K562 (cell line): ENCODE measurements around the gene EPHX1. TPM values are rescaled to one million over a fixed set of nuclear protein-coding genes. Genes with fewer than 3 reads are reported as not detected.

ENCODE experiments used
- ATAC-seq: fragments of 200-7000 bp; cut with Tn5 transposase; 3 replicates; pipeline ENCODE4 v1.9.1; 2020; ENCODE audit warnings: moderate library complexity
- BruUV-seq: library from RNA; stranded (reverse); fragments of 400-500 nt; replicated peaks from 2 replicates; lab custom pipeline; 2021; lab: Mats Ljungman, UMichigan
- CTCF ChIA-PET: fragments of 300-600 bp; formaldehyde crosslinking; extraction: SDS; loops from one replicate; lab custom pipeline; 2021; ENCODE audit warnings: low intra/inter-chr PET ratio; lab: Yijun Ruan, JAX
- POLR2A ChIA-PET: fragments of 300-600, 350-650 bp; sonication (Branson Sonifier 250); formaldehyde crosslinking; extraction: SDS; loops from one replicate; lab custom pipeline; 2021; ENCODE audit warnings: antibody characterized with exemption, inconsistent platforms; lab: Yijun Ruan, JAX
- DNase-seq, 4 experiments: peaks; one replicate each; pipeline versions ENCODE4 v3.0.0 to v3.0.0-alpha.2; 2011 to 2018; ENCODE audit warnings: low spot score in 3 of 4, mixed read lengths in 3 of 4; ENCODE audit errors: extremely low read depth in 1 of 4
- FAIRE-seq: peaks from 2 replicates; lab custom pipeline; 2011; peaks lifted over from hg19 to GRCh38; lab: Jason Lieb, UNC
- H2AFZ ChIP-seq: 2 replicates; pipeline ENCODE4 v1.6.0; 2011; ENCODE audit warnings: low read depth, low read length, control low read depth, inconsistent platforms
- H3K27ac ChIP-seq: fragments of 200-600 bp; 3 replicates; pipeline ENCODE4 v1.8.0; 2011; ENCODE audit warnings: low read depth, mild to moderate bottlenecking, control low read depth, inconsistent platforms, low read length, moderate library complexity, mixed read lengths; ENCODE audit errors: extremely low read depth
- H3K27me3 ChIP-seq, 2 experiments: fragments of 300-600 bp in 1 of 2; 2 replicates in 1 of 2; 3 replicates in 1 of 2; pipeline versions ENCODE4 v1.6.0 to v1.8.0; 2011; ENCODE audit warnings: inconsistent platforms in 2 of 2, low read length in 2 of 2, mild to moderate bottlenecking in 1 of 2, mixed read lengths in 1 of 2, moderate library complexity in 1 of 2; ENCODE audit not compliant: control insufficient read depth in 2 of 2, insufficient read depth in 2 of 2
- H3K36me3 ChIP-seq: fragments of 300-600 bp; 3 replicates; pipeline ENCODE4 v1.8.0; 2011; ENCODE audit warnings: mild to moderate bottlenecking, low read length, inconsistent platforms; ENCODE audit not compliant: control insufficient read depth, insufficient read depth
- H3K4me1 ChIP-seq, 2 experiments: fragments of 200-600 bp in 1 of 2; replicated peaks in 1 of 2; 2 replicates in 1 of 2; 3 replicates in 1 of 2; pipeline versions ENCODE4 v1.5.1 to v1.8.0; 2011; ENCODE audit warnings: inconsistent platforms in 2 of 2, low read length in 2 of 2, mild to moderate bottlenecking in 1 of 2, mixed read lengths in 1 of 2, moderate library complexity in 1 of 2; ENCODE audit not compliant: control insufficient read depth in 2 of 2, insufficient read depth in 2 of 2
- H3K4me2 ChIP-seq: 2 replicates; pipeline ENCODE4 v1.6.1; 2011; ENCODE audit warnings: low read length, control low read depth, inconsistent platforms, mixed read lengths; ENCODE audit not compliant: insufficient read depth
- H3K4me3 ChIP-seq: fragments of 200-600 bp; sonication (generic), shearing (Covaris generic); 2 replicates; pipeline ENCODE4 v1.5.1; 2016; ENCODE audit warnings: control low read depth, inconsistent platforms
- H3K79me2 ChIP-seq: fragments of 200-600 bp; 3 replicates; pipeline ENCODE4 v1.8.0; 2011; ENCODE audit warnings: low read length, inconsistent platforms; ENCODE audit not compliant: control insufficient read depth, insufficient read depth
- H3K9ac ChIP-seq, 2 experiments: 2 replicates each; pipeline versions ENCODE4 v1.6.0 to v1.6.1; 2011; ENCODE audit warnings: low read depth in 2 of 2, low read length in 2 of 2, control low read depth in 1 of 2, inconsistent platforms in 1 of 2, mild to moderate bottlenecking in 1 of 2, mixed read lengths in 1 of 2; ENCODE audit not compliant: insufficient read depth in 1 of 2
- H3K9me1 ChIP-seq: one replicate; pipeline ENCODE4 v1.6.0; 2011; ENCODE audit warnings: inconsistent platforms, mild to moderate bottlenecking, low read length, moderate library complexity; ENCODE audit not compliant: control insufficient read depth, insufficient read depth
- H3K9me3 ChIP-seq: replicated peaks from 2 replicates; pipeline ENCODE4 v1.5.1; 2011; ENCODE audit warnings: low read depth, low read length, inconsistent platforms; ENCODE audit not compliant: control insufficient read depth, insufficient read depth
- H4K20me1 ChIP-seq: replicated peaks from 2 replicates; pipeline ENCODE4 v1.6.1; 2011; ENCODE audit warnings: low read length, inconsistent platforms, mixed read lengths; ENCODE audit not compliant: control insufficient read depth, insufficient read depth
- HCFC1 ChIP-seq: IDR thresholded peaks from 2 replicates; pipeline ENCODE4 v1.6.1; 2012; ENCODE audit warnings: low read depth, low read length, improper control_type of control experiment
- JUN ChIP-seq, 2 experiments: sonication (generic) in 1 of 2; formaldehyde crosslinking in 1 of 2; IDR thresholded peaks; 2 replicates each; pipeline versions ENCODE4 v1.6.1 to v1.8.0; 2012 to 2022; ENCODE audit warnings: borderline replicate concordance in 2 of 2, mild to moderate bottlenecking in 2 of 2, improper control_type of control experiment in 1 of 2, low read depth in 1 of 2, low read length in 1 of 2, missing genetic modification reagents in 1 of 2
- MIER1 ChIP-seq: fragments of 450-650 bp; IDR thresholded peaks from 2 replicates; pipeline ENCODE4 v1.6.1; 2016; ENCODE audit warnings: antibody characterized with exemption, mild to moderate bottlenecking, low read depth
- MXI1 ChIP-seq: IDR thresholded peaks from 2 replicates; pipeline ENCODE4 v1.6.1; 2011; ENCODE audit warnings: low read depth, mild to moderate bottlenecking, improper control_type of control experiment, low read length
- MYC ChIP-seq, 2 experiments: fragments of 250-450 bp in 1 of 2; sonication (Bioruptor Pico) in 1 of 2; IDR thresholded peaks; 2 replicates each; pipeline versions ENCODE4 v1.5.1 to v1.6.1; 2012 to 2021; ENCODE audit warnings: low read depth in 2 of 2, borderline replicate concordance in 1 of 2, improper control_type of control experiment in 1 of 2, low read length in 1 of 2, mild to moderate bottlenecking in 1 of 2, moderate library complexity in 1 of 2
- PTBP1 ChIP-seq: fragments of 200-400 bp; formaldehyde crosslinking; IDR thresholded peaks from 2 replicates; pipeline ENCODE4 v1.6.1; 2017; ENCODE audit warnings: low read depth, low read length
- TRIM24 ChIP-seq, 2 experiments: fragments of 450-650 bp; IDR thresholded peaks; 2 replicates each; pipeline ENCODE4 v1.6.1; 2016
- ZNF184 ChIP-seq: sonication (generic); formaldehyde crosslinking; IDR thresholded peaks from 2 replicates; pipeline ENCODE4 v1.5.0; 2020; ENCODE audit warnings: missing genetic modification reagents
- ZNF444 ChIP-seq: fragments of 250-450 bp; sonication (Bioruptor Pico); IDR thresholded peaks from 2 replicates; pipeline ENCODE4 v1.4.0; 2020; ENCODE audit warnings: mild to moderate bottlenecking, moderate library complexity
- WGBS: fragments of 100-300 bp; shearing (Covaris generic); methylation state at CpG from one replicate; pipeline ENCODE4 v1.1.6; 2016; ENCODE audit warnings: low coverage, mixed read lengths; ENCODE audit not compliant: insufficient coverage; ENCODE audit errors: missing lambda C conversion rate; 5-methylcytosine and 5-hydroxymethylcytosine counted together
- in situ Hi-C: fragments of 300-500 bp; cut with MboI; formaldehyde crosslinking; loops from 4 replicates; pipeline ENCODE4 v1.15.0; 2018; ENCODE audit warnings: inconsistent platforms, mixed read lengths
- intact Hi-C: fragments of 100-400 bp; cut with micrococcal nuclease; formaldehyde crosslinking; loops from 2 replicates; pipeline ENCODE4 v1.14.2; 2022
- polyA plus RNA-seq, 8 experiments: library from polyadenylated mRNA; depleted of rRNA in 4 of 8; stranded (reverse) in 5 of 8; unstranded in 3 of 8; fragments of >200 nt; fragmentation: Nextera tagmentation in 2 of 8; fragmentation: Illumina TruSeq in 1 of 8; extraction: Ambion mirVana in 2 of 8; extraction: Trizol in 1 of 8; gene quantifications; 2 replicates each; pipeline versions ENCODE4 v1.2.1 to v1.2.3, GENCODE V29; 2011 to 2014; ENCODE audit warnings: inconsistent platforms in 1 of 8, missing spikeins in 1 of 8
- total RNA-seq, 7 experiments: library from RNA; depleted of rRNA in 6 of 7; stranded (reverse); fragments of >200 nt in 6 of 7; fragmentation: Illumina TruSeq in 2 of 7; extraction: Trizol in 2 of 7; gene quantifications; 2 replicates each; pipeline versions ENCODE4 v1.2.1 to v1.2.3, GENCODE V29; 2011 to 2021; ENCODE audit warnings: low replicate concordance in 1 of 7
- TF ChIP-seq, protein P1 (sequence below), 2 experiments: fragments of 450-650 bp in 1 of 2; sonication (generic) in 1 of 2; formaldehyde crosslinking in 1 of 2; IDR thresholded peaks in 1 of 2; conservative IDR thresholded peaks in 1 of 2; 2 replicates each; pipeline versions ENCODE4 v1.6.1 to v1.8.1; 2016 to 2023; ENCODE audit warnings: mild to moderate bottlenecking in 2 of 2, moderate library complexity in 2 of 2, inconsistent platforms in 1 of 2, missing genetic modification reagents in 1 of 2
- TF ChIP-seq, protein P2 (sequence below): sonication (generic); formaldehyde crosslinking; IDR thresholded peaks from 2 replicates; pipeline ENCODE4 v1.8.0; 2022; ENCODE audit warnings: mild to moderate bottlenecking, missing genetic modification reagents

EPHX1 gene
- total and polyA plus RNA-seq, 9 of the 15 experiments (the other 6 are each of a cell fraction or from before 2014, with no cell fraction given): 0.21 to 27.0 (median 6.7) TPM

DNA sequence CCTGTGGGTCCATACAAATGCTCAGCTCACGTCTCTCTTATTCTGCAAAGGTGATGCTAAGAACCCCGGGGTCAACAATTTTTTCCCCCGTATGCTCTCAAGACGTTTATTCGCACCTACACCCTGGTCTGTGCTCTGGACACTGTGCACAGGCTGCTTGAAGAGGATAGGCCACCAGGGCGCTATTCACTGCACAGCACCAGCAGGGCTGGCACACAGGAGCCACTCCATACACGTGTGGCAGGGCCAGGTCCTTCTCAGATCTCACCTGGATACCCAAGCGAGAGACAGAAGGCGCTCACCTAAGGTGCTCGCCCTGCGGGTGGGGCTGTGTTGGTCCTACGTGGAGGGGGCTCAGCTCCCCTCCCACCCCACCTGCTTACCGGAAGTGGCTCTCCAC is 55.6 kb downstream of the EPHX1 start:
- no peaks in the 10 kb centered on the region for H3K79me2 ChIP-seq
- CTCF ChIA-PET: no interaction called here
- in situ Hi-C loops (no loop called here), intact Hi-C loops (no loop called here)
- no peak for FAIRE-seq
- peaks cover 88% of the 10 kb centered on the region for H3K36me3 ChIP-seq
- H3K4me2 ChIP-seq: no peak overlapping the region
- H3K4me3 ChIP-seq: no peak overlapping the region
- POLR2A ChIA-PET: interaction anchor here (0.7 to 2.5 kb wide), 4 partner anchors 12 to 16 kb away, joined by 3 to 11 read pairs (median 8); partner anchors contain the start of gene TMEM63A
- 86% methylated on average over 12 of the region's 13 CpGs for WGBS
- H2AFZ ChIP-seq: no peak overlapping the region
- no peaks in the 10 kb centered on the region for H3K9me3 ChIP-seq
- ATAC-seq: peak; percentile 32
- no peak overlapping the region for H3K27ac ChIP-seq
- H4K20me1 ChIP-seq: no peaks in the 10 kb centered on the region
- H3K9ac ChIP-seq: peak overlapping the region in 1 of 2 experiments; percentile 1; a peak in 2 of 4 replicates
- no TSS peak for BruUV-seq
- H3K4me1 ChIP-seq: no peaks in the 10 kb centered on the region
- DNase-seq: no peak
- H3K9me1 ChIP-seq: no peaks in the 10 kb centered on the region
- no peaks in the 10 kb centered on the region for H3K27me3 ChIP-seq
- TF ChIP-seq JUN (IDR thresholded peaks at IDR 0.05; ENCODE audit: borderline replicate concordance, low read depth, low read length) (no peak), JUN (CRISPR knock-in tag; IDR thresholded peaks at IDR 0.05; ENCODE audit: borderline replicate concordance) (no peak), MXI1 (no peak), ZNF444 (CRISPR knock-in tag) (no peak), PTBP1 (no peak), MIER1 (no peak), ZNF184 (CRISPR knock-in tag) (no peak), HCFC1 (no peak), TRIM24 (IDR thresholded peaks at IDR 0.05) (no peak), MYC (IDR thresholded peaks at IDR 0.05; ENCODE audit: low read depth, low read length) (no peak), MYC (CRISPR knock-in tag; IDR thresholded peaks at IDR 0.05; ENCODE audit: borderline replicate concordance, low read depth) (no peak)
- TF ChIP-seq, protein P1, sequence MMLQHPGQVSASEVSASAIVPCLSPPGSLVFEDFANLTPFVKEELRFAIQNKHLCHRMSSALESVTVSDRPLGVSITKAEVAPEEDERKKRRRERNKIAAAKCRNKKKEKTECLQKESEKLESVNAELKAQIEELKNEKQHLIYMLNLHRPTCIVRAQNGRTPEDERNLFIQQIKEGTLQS (IDR thresholded peaks at IDR 0.05): no peak
- TF ChIP-seq, protein P1 (CRISPR knock-in tag; conservative IDR thresholded peaks at IDR 0.05): no peak
- TF ChIP-seq, protein P2, sequence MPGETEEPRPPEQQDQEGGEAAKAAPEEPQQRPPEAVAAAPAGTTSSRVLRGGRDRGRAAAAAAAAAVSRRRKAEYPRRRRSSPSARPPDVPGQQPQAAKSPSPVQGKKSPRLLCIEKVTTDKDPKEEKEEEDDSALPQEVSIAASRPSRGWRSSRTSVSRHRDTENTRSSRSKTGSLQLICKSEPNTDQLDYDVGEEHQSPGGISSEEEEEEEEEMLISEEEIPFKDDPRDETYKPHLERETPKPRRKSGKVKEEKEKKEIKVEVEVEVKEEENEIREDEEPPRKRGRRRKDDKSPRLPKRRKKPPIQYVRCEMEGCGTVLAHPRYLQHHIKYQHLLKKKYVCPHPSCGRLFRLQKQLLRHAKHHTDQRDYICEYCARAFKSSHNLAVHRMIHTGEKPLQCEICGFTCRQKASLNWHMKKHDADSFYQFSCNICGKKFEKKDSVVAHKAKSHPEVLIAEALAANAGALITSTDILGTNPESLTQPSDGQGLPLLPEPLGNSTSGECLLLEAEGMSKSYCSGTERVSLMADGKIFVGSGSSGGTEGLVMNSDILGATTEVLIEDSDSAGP: no peak
